K562 (cell line): ENCODE data around the gene SURF4. TPM values are rescaled to one million over a fixed set of nuclear protein-coding genes. Genes with fewer than 3 reads are reported as not detected.

Experiments used
- ATAC-seq: fragments of 200-7000 bp; cut with Tn5 transposase; 3 replicates; pipeline ENCODE4 v1.9.1; 2020; ENCODE audit warnings: moderate library complexity
- BruUV-seq: library from RNA; stranded (reverse); fragments of 400-500 nt; replicated peaks from 2 replicates; lab custom pipeline; 2021; lab: Mats Ljungman, UMichigan
- CTCF ChIA-PET: fragments of 300-600 bp; formaldehyde crosslinking; extraction: SDS; loops from one replicate; lab custom pipeline; 2021; ENCODE audit warnings: low intra/inter-chr PET ratio; lab: Yijun Ruan, JAX
- POLR2A ChIA-PET: fragments of 300-600, 350-650 bp; sonication (Branson Sonifier 250); formaldehyde crosslinking; extraction: SDS; loops from one replicate; lab custom pipeline; 2021; ENCODE audit warnings: antibody characterized with exemption, inconsistent platforms; lab: Yijun Ruan, JAX
- DNase-seq, 4 experiments: peaks; one replicate each; pipeline versions ENCODE4 v3.0.0 to v3.0.0-alpha.2; 2011 to 2018; ENCODE audit warnings: low spot score in 3 of 4, mixed read lengths in 3 of 4; ENCODE audit errors: extremely low read depth in 1 of 4
- FAIRE-seq: peaks from 2 replicates; lab custom pipeline; 2011; peaks lifted over from hg19 to GRCh38; lab: Jason Lieb, UNC
- H2AFZ ChIP-seq: 2 replicates; pipeline ENCODE4 v1.6.0; 2011; ENCODE audit warnings: low read depth, low read length, control low read depth, inconsistent platforms
- H3K27ac ChIP-seq: fragments of 200-600 bp; 3 replicates; pipeline ENCODE4 v1.8.0; 2011; ENCODE audit warnings: low read depth, mild to moderate bottlenecking, control low read depth, inconsistent platforms, low read length, moderate library complexity, mixed read lengths; ENCODE audit errors: extremely low read depth
- H3K27me3 ChIP-seq, 2 experiments: fragments of 300-600 bp in 1 of 2; 2 replicates in 1 of 2; 3 replicates in 1 of 2; pipeline versions ENCODE4 v1.6.0 to v1.8.0; 2011; ENCODE audit warnings: inconsistent platforms in 2 of 2, low read length in 2 of 2, mild to moderate bottlenecking in 1 of 2, mixed read lengths in 1 of 2, moderate library complexity in 1 of 2; ENCODE audit not compliant: control insufficient read depth in 2 of 2, insufficient read depth in 2 of 2
- H3K36me3 ChIP-seq: fragments of 300-600 bp; 3 replicates; pipeline ENCODE4 v1.8.0; 2011; ENCODE audit warnings: mild to moderate bottlenecking, low read length, inconsistent platforms; ENCODE audit not compliant: control insufficient read depth, insufficient read depth
- H3K4me1 ChIP-seq, 2 experiments: fragments of 200-600 bp in 1 of 2; replicated peaks in 1 of 2; 2 replicates in 1 of 2; 3 replicates in 1 of 2; pipeline versions ENCODE4 v1.5.1 to v1.8.0; 2011; ENCODE audit warnings: inconsistent platforms in 2 of 2, low read length in 2 of 2, mild to moderate bottlenecking in 1 of 2, mixed read lengths in 1 of 2, moderate library complexity in 1 of 2; ENCODE audit not compliant: control insufficient read depth in 2 of 2, insufficient read depth in 2 of 2
- H3K4me2 ChIP-seq: 2 replicates; pipeline ENCODE4 v1.6.1; 2011; ENCODE audit warnings: low read length, control low read depth, inconsistent platforms, mixed read lengths; ENCODE audit not compliant: insufficient read depth
- H3K4me3 ChIP-seq: fragments of 200-600 bp; sonication (generic), shearing (Covaris generic); 2 replicates; pipeline ENCODE4 v1.5.1; 2016; ENCODE audit warnings: control low read depth, inconsistent platforms
- H3K79me2 ChIP-seq: fragments of 200-600 bp; 3 replicates; pipeline ENCODE4 v1.8.0; 2011; ENCODE audit warnings: low read length, inconsistent platforms; ENCODE audit not compliant: control insufficient read depth, insufficient read depth
- H3K9ac ChIP-seq, 2 experiments: 2 replicates each; pipeline versions ENCODE4 v1.6.0 to v1.6.1; 2011; ENCODE audit warnings: low read depth in 2 of 2, low read length in 2 of 2, control low read depth in 1 of 2, inconsistent platforms in 1 of 2, mild to moderate bottlenecking in 1 of 2, mixed read lengths in 1 of 2; ENCODE audit not compliant: insufficient read depth in 1 of 2
- H3K9me1 ChIP-seq: one replicate; pipeline ENCODE4 v1.6.0; 2011; ENCODE audit warnings: inconsistent platforms, mild to moderate bottlenecking, low read length, moderate library complexity; ENCODE audit not compliant: control insufficient read depth, insufficient read depth
- H3K9me3 ChIP-seq: replicated peaks from 2 replicates; pipeline ENCODE4 v1.5.1; 2011; ENCODE audit warnings: low read depth, low read length, inconsistent platforms; ENCODE audit not compliant: control insufficient read depth, insufficient read depth
- H4K20me1 ChIP-seq: replicated peaks from 2 replicates; pipeline ENCODE4 v1.6.1; 2011; ENCODE audit warnings: low read length, inconsistent platforms, mixed read lengths; ENCODE audit not compliant: control insufficient read depth, insufficient read depth
- DIDO1 ChIP-seq: fragments of 450-650 bp; IDR thresholded peaks from 2 replicates; pipeline ENCODE4 v1.6.1; 2016; ENCODE audit warnings: low read depth, missing biosample characterization, missing genetic modification characterization
- EZH2 ChIP-seq: IDR thresholded peaks from 2 replicates; pipeline ENCODE4 v1.6.1; 2012; ENCODE audit warnings: low read depth, mild to moderate bottlenecking, inconsistent platforms, low read length, borderline replicate concordance
- GTF2E2 ChIP-seq: fragments of 200-800 bp; sonication (Bioruptor generic); IDR thresholded peaks from 2 replicates; pipeline ENCODE4 v1.6.1; 2016; ENCODE audit warnings: missing genetic modification characterization, missing compliant biosample characterization
- MCM7 ChIP-seq, 2 experiments: fragments of 450-650 bp; IDR thresholded peaks; 2 replicates each; pipeline ENCODE4 v1.6.1; 2016 to 2018
- MTA3 ChIP-seq: fragments of 450-650 bp; formaldehyde crosslinking; IDR thresholded peaks from 2 replicates; pipeline ENCODE4 v1.6.1; 2017; ENCODE audit warnings: mild to moderate bottlenecking, borderline replicate concordance
- NEUROD1 ChIP-seq: fragments of 150-350 bp; IDR thresholded peaks from 2 replicates; pipeline ENCODE4 v1.6.1; 2014; ENCODE audit warnings: borderline replicate concordance, low read length, low read depth; ENCODE audit not compliant: partially characterized antibody
- NR2C1 ChIP-seq, 2 experiments: fragments of 450-650 bp; IDR thresholded peaks; 2 replicates each; pipeline ENCODE4 v1.6.1; 2017; ENCODE audit warnings: mild to moderate bottlenecking in 2 of 2, antibody characterized with exemption in 1 of 2, inconsistent platforms in 1 of 2, missing compliant biosample characterization in 1 of 2, missing genetic modification characterization in 1 of 2
- POLR2AphosphoS2 ChIP-seq: IDR thresholded peaks from 2 replicates; pipeline ENCODE4 v1.6.1; 2012; ENCODE audit warnings: low read length, improper control_type of control experiment
- POLR2AphosphoS5 ChIP-seq: IDR thresholded peaks from 2 replicates; pipeline ENCODE4 v1.6.1; 2011; ENCODE audit warnings: mild to moderate bottlenecking, low read depth, low read length, moderate library complexity; ENCODE audit not compliant: control insufficient read depth, insufficient read depth
- PTBP1 ChIP-seq: fragments of 200-400 bp; formaldehyde crosslinking; IDR thresholded peaks from 2 replicates; pipeline ENCODE4 v1.6.1; 2017; ENCODE audit warnings: low read depth, low read length
- RCOR1 ChIP-seq, 2 experiments: IDR thresholded peaks; 2 replicates each; pipeline ENCODE4 v1.6.1; 2012; ENCODE audit warnings: low read depth in 2 of 2, low read length in 2 of 2, borderline replicate concordance in 1 of 2, improper control_type of control experiment in 1 of 2
- TARDBP ChIP-seq: fragments of 450-650 bp; IDR thresholded peaks from 2 replicates; pipeline ENCODE4 v1.6.1; 2016
- ZBTB1 ChIP-seq: sonication (generic); formaldehyde crosslinking; IDR thresholded peaks from 2 replicates; pipeline ENCODE4 v1.8.1; 2023; ENCODE audit warnings: missing genetic modification reagents, low read depth, mild to moderate bottlenecking, borderline replicate concordance
- ZKSCAN1 ChIP-seq: fragments of 150-350 bp; IDR thresholded peaks from 2 replicates; pipeline ENCODE4 v1.6.1; 2016; ENCODE audit warnings: low read depth, low read length
- ZNF143 ChIP-seq: sonication (generic); formaldehyde crosslinking; IDR thresholded peaks from 2 replicates; pipeline ENCODE4 v1.9.0; 2022; ENCODE audit warnings: mild to moderate bottlenecking, missing genetic modification reagents
- ZNF263 ChIP-seq: sonication (generic); formaldehyde crosslinking; IDR thresholded peaks from 2 replicates; pipeline ENCODE4 v1.8.0; 2022; ENCODE audit warnings: mild to moderate bottlenecking, missing genetic modification reagents, borderline replicate concordance
- ZNF444 ChIP-seq: fragments of 250-450 bp; sonication (Bioruptor Pico); IDR thresholded peaks from 2 replicates; pipeline ENCODE4 v1.4.0; 2020; ENCODE audit warnings: mild to moderate bottlenecking, moderate library complexity
- WGBS: fragments of 100-300 bp; shearing (Covaris generic); methylation state at CpG from one replicate; pipeline ENCODE4 v1.1.6; 2016; ENCODE audit warnings: low coverage, mixed read lengths; ENCODE audit not compliant: insufficient coverage; ENCODE audit errors: missing lambda C conversion rate; 5-methylcytosine and 5-hydroxymethylcytosine counted together
- in situ Hi-C: fragments of 300-500 bp; cut with MboI; formaldehyde crosslinking; loops from 4 replicates; pipeline ENCODE4 v1.15.0; 2018; ENCODE audit warnings: inconsistent platforms, mixed read lengths
- intact Hi-C: fragments of 100-400 bp; cut with micrococcal nuclease; formaldehyde crosslinking; loops from 2 replicates; pipeline ENCODE4 v1.14.2; 2022
- polyA plus RNA-seq, 8 experiments: library from polyadenylated mRNA; depleted of rRNA in 4 of 8; stranded (reverse) in 5 of 8; unstranded in 3 of 8; fragments of >200 nt; fragmentation: Nextera tagmentation in 2 of 8; fragmentation: Illumina TruSeq in 1 of 8; extraction: Ambion mirVana in 2 of 8; extraction: Trizol in 1 of 8; gene quantifications; 2 replicates each; pipeline versions ENCODE4 v1.2.1 to v1.2.3, GENCODE V29; 2011 to 2014; ENCODE audit warnings: inconsistent platforms in 1 of 8, missing spikeins in 1 of 8
- total RNA-seq, 7 experiments: library from RNA; depleted of rRNA in 6 of 7; stranded (reverse); fragments of >200 nt in 6 of 7; fragmentation: Illumina TruSeq in 2 of 7; extraction: Trizol in 2 of 7; gene quantifications; 2 replicates each; pipeline versions ENCODE4 v1.2.1 to v1.2.3, GENCODE V29; 2011 to 2021; ENCODE audit warnings: low replicate concordance in 1 of 7
- TF ChIP-seq, protein P1 (sequence below): sonication (generic); formaldehyde crosslinking; IDR thresholded peaks from 2 replicates; pipeline ENCODE4 v1.8.0; 2022; ENCODE audit warnings: missing genetic modification reagents, mild to moderate bottlenecking, moderate library complexity, borderline replicate concordance
- TF ChIP-seq, protein P2 (sequence below): sonication (generic); formaldehyde crosslinking; IDR thresholded peaks from 2 replicates; pipeline ENCODE4 v1.8.0; 2022; ENCODE audit warnings: mild to moderate bottlenecking, missing genetic modification reagents

Gene SURF4
- total and polyA plus RNA-seq, 9 of the 15 experiments (the other 6 are each of a cell fraction or from before 2014, with no cell fraction given) = 8.4 to 176 (median 130) TPM

GRCh38 chr9:133347985-133348717, 27.7 kb downstream of the SURF4 start, which contains the start of the genes MED22 and RPL7A:
Gene MED22 (minus strand): TSS chr9:133348131. CDS start chr9:133346662, 1,469 bp downstream.
Gene RPL7A (plus strand): TSS chr9:133348218. CDS start chr9:133348244, 26 bp downstream.
- ChIA-PET CTCF (no interaction called here), POLR2A (interaction anchor here (0.6 to 3.3 kb wide), 27 partner anchors 9 to 320 kb away, joined by 3 to 31 read pairs (median 4); partner anchors contain the start of genes SLC2A6, SURF1, SURF2 and SURF6)
- Histone ChIP-seq H3K79me2 (peaks cover 57% of the 10 kb centered on the region), H3K4me2 (peak within 1 kb of the TSS; percentile 93), H3K4me1 (peaks cover 16 to 31% of the 10 kb centered on the region in 2 experiments; a peak in 4 of 5 replicates), H3K36me3 (peaks cover 77% of the 10 kb centered on the region), H3K9me1 (peaks cover 3% of the 10 kb centered on the region), H3K27me3 (no peaks in the 10 kb centered on the region), H3K4me3 (peak within 1 kb of the TSS; percentile 100), H3K27ac (peak within 1 kb of the TSS; percentile 98), H2AFZ (peak within 1 kb of the TSS; percentile 79), H3K9ac (peak within 1 kb of the TSS; percentile 100), H4K20me1 (peaks cover 32% of the 10 kb centered on the region), H3K9me3 (no peaks in the 10 kb centered on the region)
- no TSS peak for BruUV-seq
- ATAC-seq (peak; percentile 77), DNase-seq (peak; percentile 72 to 96 (median 85)), FAIRE-seq (peak; percentile 94)
- intact Hi-C loops (no loop called here), in situ Hi-C loops (no loop called here)
- WGBS = under 1% methylated on average over 62 of the region's 64 CpGs
- TF ChIP-seq GTF2E2 (peak; percentile 91), RCOR1 (IDR thresholded peaks at IDR 0.05; ENCODE audit: borderline replicate concordance in 1 of 2, low read depth in 2 of 2, low read length in 2 of 2) (no peak), NEUROD1 (peak; percentile 96), POLR2AphosphoS2 (peak; percentile 81; the same call in 1 of the 2 replicates), ZNF143 (CRISPR knock-in tag) (peak; percentile 84), TARDBP (0 out of 2 replicates have a peak, but pooled peaks have one; percentile 40), ZKSCAN1 (peak; percentile 12; the same call in 1 of the 2 replicates), DIDO1 (tag) (0 out of 2 replicates have a peak, but pooled peaks have one; percentile 25), POLR2AphosphoS5 (peak; percentile 98), MTA3 (peak; percentile 68; the same call in 1 of the 2 replicates), ZNF444 (CRISPR knock-in tag) (0 out of 2 replicates have a peak, but pooled peaks have one; percentile 10), NR2C1 (IDR thresholded peaks at IDR 0.05) (peak; percentile 39; the same call in 1 of the 2 replicates), NR2C1 (tag; IDR thresholded peaks at IDR 0.05) (no peak), PTBP1 (0 out of 2 replicates have a peak, but pooled peaks have one; percentile 42), ZNF263 (CRISPR knock-in tag) (peak; percentile 63; the same call in 1 of the 2 replicates), ZBTB1 (peak; percentile 93), MCM7 (IDR thresholded peaks at IDR 0.05) (no peak), EZH2 (no peak)
- TF ChIP-seq, protein P1, sequence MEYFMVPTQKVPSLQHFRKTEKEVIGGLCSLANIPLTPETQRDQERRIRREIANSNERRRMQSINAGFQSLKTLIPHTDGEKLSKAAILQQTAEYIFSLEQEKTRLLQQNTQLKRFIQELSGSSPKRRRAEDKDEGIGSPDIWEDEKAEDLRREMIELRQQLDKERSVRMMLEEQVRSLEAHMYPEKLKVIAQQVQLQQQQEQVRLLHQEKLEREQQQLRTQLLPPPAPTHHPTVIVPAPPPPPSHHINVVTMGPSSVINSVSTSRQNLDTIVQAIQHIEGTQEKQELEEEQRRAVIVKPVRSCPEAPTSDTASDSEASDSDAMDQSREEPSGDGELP (CRISPR knock-in tag) = peak; percentile 69; the same call in 1 of the 2 replicates
- TF ChIP-seq, protein P2, sequence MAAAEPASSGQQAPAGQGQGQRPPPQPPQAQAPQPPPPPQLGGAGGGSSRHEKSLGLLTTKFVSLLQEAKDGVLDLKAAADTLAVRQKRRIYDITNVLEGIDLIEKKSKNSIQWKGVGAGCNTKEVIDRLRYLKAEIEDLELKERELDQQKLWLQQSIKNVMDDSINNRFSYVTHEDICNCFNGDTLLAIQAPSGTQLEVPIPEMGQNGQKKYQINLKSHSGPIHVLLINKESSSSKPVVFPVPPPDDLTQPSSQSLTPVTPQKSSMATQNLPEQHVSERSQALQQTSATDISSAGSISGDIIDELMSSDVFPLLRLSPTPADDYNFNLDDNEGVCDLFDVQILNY = peak; percentile 63; the same call in 1 of the 2 replicates
